Activated CD4-positive, alpha-beta T cell treated with anti-CD3 and anti-CD28 coated beads, Interleukin-2, amount 10 ng/mL, durations not matched to agents 7 days and 5 days (primary cell): ENCODE data around the gene RAD51B. TPM values are rescaled to one million over a fixed set of nuclear protein-coding genes. Genes with fewer than 3 reads are reported as not detected.
A peak's percentile ranks its signal among the peaks of the same experiment; 100 is the strongest.

Experiments used
- CTCF ChIA-PET: fragments of 350-600 bp; sonication (Branson Sonifier 250); formaldehyde crosslinking; loops from one replicate; lab custom pipeline; 2021; ENCODE audit warnings: antibody characterized with exemption; lab: Charles Lee
- POLR2A ChIA-PET: fragments of 350-600 bp; sonication (Branson Sonifier 250); formaldehyde crosslinking; loops from one replicate; lab custom pipeline; 2021; ENCODE audit warnings: antibody characterized with exemption; lab: Charles Lee
- DNase-seq: peaks from one replicate; pipeline ENCODE4 v3.0.0-alpha.2; 2020
- H3K27ac Mint-ChIP-seq: one replicate; pipeline ENCODE4 v1.8.0; 2021; ENCODE audit warnings: mild to moderate bottlenecking, moderate library complexity, mixed read lengths
- H3K27me3 Mint-ChIP-seq: one replicate; pipeline ENCODE4 v1.8.0; 2021; ENCODE audit warnings: mixed read lengths
- H3K36me3 Mint-ChIP-seq: one replicate; pipeline ENCODE4 v1.8.0; 2021; ENCODE audit warnings: low read depth, mixed read lengths
- H3K4me1 Mint-ChIP-seq: one replicate; pipeline ENCODE4 v1.8.0; 2021; ENCODE audit warnings: mixed read lengths
- H3K4me3 Mint-ChIP-seq: one replicate; pipeline ENCODE4 v1.8.0; 2021; ENCODE audit warnings: mild to moderate bottlenecking, moderate library complexity, mixed read lengths
- H3K9me3 Mint-ChIP-seq: one replicate; pipeline ENCODE4 v1.8.0; 2021; ENCODE audit warnings: mixed read lengths
- total RNA-seq, 2 experiments: library from RNA; stranded (reverse); gene quantifications; one replicate each; pipeline ENCODE4 v1.2.3, GENCODE V29; 2021

RAD51B gene
- total RNA-seq, 2 experiments from 2014 or later = 20.6 to 30.3 TPM

DNA sequence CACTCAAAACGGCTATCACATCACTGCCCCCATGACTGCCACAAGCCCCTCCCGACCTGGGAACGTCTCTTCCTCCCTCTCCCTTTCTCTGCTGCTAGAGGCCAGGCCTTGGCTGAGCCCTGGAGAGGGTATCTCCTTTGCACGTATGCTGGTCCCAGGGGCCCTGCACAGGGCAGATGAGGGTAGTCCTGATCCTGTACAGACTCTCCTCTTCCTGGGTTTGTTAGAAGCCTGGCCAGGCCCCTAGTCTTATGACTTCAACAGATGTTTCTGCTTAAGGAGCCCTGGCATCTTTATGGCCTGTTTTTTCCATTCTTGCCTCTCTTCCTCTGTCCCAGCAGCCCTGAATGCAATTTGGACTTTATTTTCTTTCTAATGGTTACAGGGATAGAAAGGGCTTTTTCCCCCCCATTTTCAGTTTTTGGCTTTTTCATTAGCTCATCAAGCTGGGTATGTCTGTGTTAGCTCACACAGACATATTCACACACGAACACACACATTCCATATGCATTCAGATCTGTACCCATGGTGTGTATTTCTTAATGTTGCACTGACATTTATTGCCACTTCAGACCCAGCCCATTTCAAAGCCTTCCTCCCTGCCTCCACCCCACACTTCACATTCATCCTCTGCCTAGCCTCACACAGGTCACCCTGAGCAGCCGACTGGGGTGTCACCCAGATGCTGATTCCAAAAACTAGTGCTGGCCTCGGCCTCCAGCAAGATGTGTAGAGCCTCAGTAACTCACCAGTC is 770.0 kb downstream of the RAD51B start:
- no peak overlapping the region for H3K27ac Mint-ChIP-seq
- H3K9me3 Mint-ChIP-seq = no peaks in the 10 kb centered on the region
- no peak for DNase-seq
- POLR2A ChIA-PET = no interaction called here
- CTCF ChIA-PET = interaction anchor here (1.1 to 1.2 kb wide), 2 partner anchors 10 to 40 kb away, joined by 3 to 5 read pairs; no protein-coding TSS in a partner anchor
- no peak overlapping the region for H3K4me3 Mint-ChIP-seq
- peaks cover 2% of the 10 kb centered on the region for H3K36me3 Mint-ChIP-seq
- H3K27me3 Mint-ChIP-seq = no peaks in the 10 kb centered on the region
- peaks cover 12% of the 10 kb centered on the region for H3K4me1 Mint-ChIP-seq

DNA sequence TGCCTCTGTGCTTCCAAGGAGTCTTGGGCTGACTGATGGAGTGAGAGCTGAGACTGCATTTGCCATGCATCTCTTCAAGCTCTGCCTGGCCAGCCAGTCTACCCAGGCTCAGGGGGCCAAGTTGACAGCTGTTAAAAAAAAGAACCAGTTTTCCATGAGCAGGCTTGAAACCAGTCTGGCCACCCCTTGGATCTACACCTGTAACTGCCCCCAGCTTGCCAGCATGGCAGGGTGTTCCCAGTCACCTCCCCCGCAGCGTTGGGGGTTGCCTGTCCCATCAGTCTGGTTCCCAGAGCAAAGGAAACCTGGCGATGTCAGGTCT is 770.6 kb downstream of the RAD51B start:
- no peak for DNase-seq
- no peak overlapping the region for H3K4me3 Mint-ChIP-seq
- no peak overlapping the region for H3K27ac Mint-ChIP-seq
- H3K36me3 Mint-ChIP-seq = peaks cover 2% of the 10 kb centered on the region
- POLR2A ChIA-PET = no interaction called here
- CTCF ChIA-PET = interaction anchor here (1.2 kb wide), 1 partner anchor 40 kb away, joined by 3 read pairs; no protein-coding TSS in a partner anchor
- no peaks in the 10 kb centered on the region for H3K9me3 Mint-ChIP-seq
- H3K4me1 Mint-ChIP-seq = peaks cover 13% of the 10 kb centered on the region
- H3K27me3 Mint-ChIP-seq = no peaks in the 10 kb centered on the region

DNA sequence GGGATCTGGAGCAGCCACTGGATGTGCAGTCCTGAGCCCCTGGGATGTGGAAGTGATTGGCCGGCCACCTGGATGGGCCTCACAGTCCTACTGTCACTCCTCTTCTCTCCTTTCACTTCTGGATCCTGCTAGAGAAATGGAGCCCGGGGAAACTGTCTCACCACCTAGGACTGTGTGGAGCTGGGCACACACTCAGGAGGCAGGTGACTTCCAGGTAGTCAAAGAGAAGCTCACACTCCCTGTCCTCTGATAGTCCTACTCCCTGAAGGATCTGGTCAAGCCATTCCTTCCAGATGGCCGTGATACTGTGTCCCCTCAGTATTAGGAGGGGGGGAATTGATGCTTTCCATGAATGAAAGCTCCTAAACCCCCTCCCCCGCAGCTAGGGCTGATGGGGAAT is 772.2 kb downstream of the RAD51B start:
- Mint-ChIP-seq H3K36me3 (peaks cover 2% of the 10 kb centered on the region), H3K27me3 (no peaks in the 10 kb centered on the region), H3K4me3 (no peak overlapping the region), H3K4me1 (peaks cover 13% of the 10 kb centered on the region), H3K27ac (no peak overlapping the region), H3K9me3 (no peaks in the 10 kb centered on the region)
- no peak for DNase-seq
- CTCF ChIA-PET = no interaction called here
- POLR2A ChIA-PET = no interaction called here

DNA sequence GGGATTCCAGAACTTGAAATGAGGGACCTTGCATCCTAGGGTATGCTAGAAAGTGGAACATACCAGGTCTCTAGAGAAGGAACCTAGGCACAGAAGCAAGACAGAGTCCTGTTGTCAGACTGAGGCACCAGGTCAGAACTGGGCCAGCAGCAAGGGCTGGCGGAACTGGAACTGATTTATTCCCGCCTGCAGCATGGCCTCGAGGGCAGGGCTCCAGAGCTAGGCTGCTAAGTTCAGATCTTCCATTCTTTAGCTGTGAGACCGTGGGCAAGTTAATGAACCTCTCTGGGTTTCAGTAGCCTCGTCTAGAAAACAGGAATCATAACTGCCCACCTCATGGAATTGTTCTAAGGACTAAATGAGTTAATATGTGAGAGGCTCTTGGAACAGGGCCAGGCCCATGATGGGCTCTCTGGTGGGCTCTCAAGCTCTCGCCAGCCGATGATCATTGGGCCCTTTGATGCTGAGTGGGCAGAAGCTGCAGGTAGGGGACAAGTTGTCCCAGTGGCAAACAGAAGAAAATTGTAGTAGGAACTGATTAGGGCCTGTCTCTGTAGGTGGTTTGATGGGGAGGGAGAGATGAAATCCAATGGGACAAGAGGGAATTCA is 773.5 kb downstream of the RAD51B start:
- Mint-ChIP-seq H3K9me3 (peaks cover 4% of the 10 kb centered on the region), H3K36me3 (peaks cover 2% of the 10 kb centered on the region), H3K27me3 (no peaks in the 10 kb centered on the region), H3K4me3 (no peak overlapping the region), H3K27ac (no peak overlapping the region), H3K4me1 (peaks cover 13% of the 10 kb centered on the region)
- ChIA-PET CTCF (no interaction called here), POLR2A (no interaction called here)
- no peak for DNase-seq

DNA sequence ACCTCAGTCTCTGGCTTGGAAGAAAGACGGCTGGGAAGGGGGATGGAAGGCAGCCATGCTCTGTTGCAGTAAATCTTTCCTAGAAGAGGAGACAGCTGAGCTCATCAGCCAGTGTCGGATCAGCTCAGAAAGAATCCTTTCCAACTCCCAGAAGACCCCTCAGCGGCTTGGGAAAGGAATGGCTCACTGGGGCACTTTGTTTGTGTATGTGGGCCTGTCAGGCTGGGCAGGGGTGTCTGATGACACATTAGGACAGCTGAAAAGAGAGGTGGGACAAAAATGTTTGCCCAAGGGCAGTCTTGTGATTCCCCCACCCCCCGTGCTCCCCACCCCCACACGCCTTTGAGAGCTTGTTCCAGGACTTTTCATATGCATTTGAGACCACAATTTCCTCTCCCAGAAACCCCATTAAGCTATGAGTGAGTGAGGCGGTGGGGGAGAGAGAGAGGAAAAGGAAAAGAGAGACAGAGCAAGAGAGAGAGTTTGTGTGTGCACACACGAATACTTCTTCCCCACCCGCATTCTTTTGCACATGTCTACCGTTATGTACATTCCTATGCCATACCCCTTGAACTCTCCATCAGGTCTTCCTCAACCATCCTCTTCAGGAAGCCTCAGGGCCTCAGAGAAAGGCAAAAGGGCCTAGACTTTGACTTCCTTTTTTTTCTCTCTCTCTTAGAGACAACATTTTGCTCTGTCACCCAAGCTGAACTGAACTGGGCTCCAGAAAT is 774.4 kb downstream of the RAD51B start:
- no peaks in the 10 kb centered on the region for H3K27me3 Mint-ChIP-seq
- CTCF ChIA-PET = interaction anchor here (0.6 to 1.2 kb wide), 2 partner anchors 11 to 778 kb away, joined by 4 read pairs; partner anchors contain the start of gene ZFYVE26
- H3K36me3 Mint-ChIP-seq = peaks cover 2% of the 10 kb centered on the region
- peaks cover 13% of the 10 kb centered on the region for H3K4me1 Mint-ChIP-seq
- H3K4me3 Mint-ChIP-seq = no peak overlapping the region
- no peak for DNase-seq
- peaks cover 4% of the 10 kb centered on the region for H3K9me3 Mint-ChIP-seq
- peak overlapping the region; percentile 78 for H3K27ac Mint-ChIP-seq
- POLR2A ChIA-PET = no interaction called here

DNA sequence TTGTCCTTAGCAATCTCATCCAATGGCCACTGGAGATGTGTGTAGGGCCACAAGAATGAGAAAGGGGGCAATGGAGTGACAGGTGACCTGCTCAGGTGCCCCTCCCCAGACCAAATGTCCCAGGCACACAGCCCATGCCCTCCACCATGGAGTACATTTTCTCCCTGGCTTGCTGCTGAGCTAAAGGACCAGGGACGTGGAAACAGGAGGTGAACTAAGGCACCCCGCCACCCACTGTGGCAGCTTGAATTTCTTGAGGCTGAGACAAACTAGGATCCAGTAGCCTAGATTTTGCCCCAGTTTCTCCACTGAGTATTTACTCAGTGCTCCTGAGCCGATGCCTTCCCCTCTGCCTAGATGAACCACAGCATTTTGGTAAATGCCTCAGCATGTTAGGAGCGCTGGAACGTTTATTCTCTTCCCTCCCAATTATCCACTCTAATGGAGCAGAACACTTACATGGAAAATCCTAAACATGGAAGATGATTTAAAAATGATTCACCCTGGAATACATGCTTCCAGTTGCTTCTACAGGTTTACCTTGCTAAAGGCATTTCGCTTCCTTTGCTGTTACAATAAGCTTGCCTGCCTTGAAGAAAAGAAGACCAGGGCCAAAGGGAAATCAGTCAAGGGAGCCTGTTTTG is 775.3 kb downstream of the RAD51B start:
- H3K27ac Mint-ChIP-seq = no peak overlapping the region
- peaks cover 2% of the 10 kb centered on the region for H3K36me3 Mint-ChIP-seq
- H3K4me1 Mint-ChIP-seq = peaks cover 13% of the 10 kb centered on the region
- CTCF ChIA-PET = interaction anchor here (1.2 kb wide), 1 partner anchor 12 kb away, joined by 4 read pairs; no protein-coding TSS in a partner anchor
- no peak for DNase-seq
- no peak overlapping the region for H3K4me3 Mint-ChIP-seq
- peaks cover 4% of the 10 kb centered on the region for H3K9me3 Mint-ChIP-seq
- H3K27me3 Mint-ChIP-seq = no peaks in the 10 kb centered on the region
- POLR2A ChIA-PET = no interaction called here

DNA sequence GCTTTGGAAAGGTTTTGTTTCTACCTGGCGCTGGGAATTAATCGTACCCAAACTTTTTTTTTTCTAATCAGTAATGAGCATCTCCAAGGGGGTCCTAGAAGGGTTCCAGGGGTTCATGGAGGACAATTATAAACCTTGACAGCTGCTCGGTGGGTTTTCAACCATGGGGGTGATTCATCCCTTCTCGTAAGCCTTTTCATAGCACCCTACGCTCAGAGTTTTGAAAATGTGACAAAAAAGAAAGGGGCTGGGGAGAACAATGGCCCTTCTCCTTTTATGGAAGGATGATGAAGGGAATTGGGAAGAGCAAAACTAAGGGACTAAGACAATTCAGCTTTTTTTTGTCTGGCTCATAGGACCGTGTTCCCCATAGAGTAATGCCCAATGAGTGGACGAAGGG is 776.6 kb downstream of the RAD51B start:
- ChIA-PET CTCF (interaction anchor here (1.2 to 1.7 kb wide), 3 partner anchors 16 to 29 kb away, joined by 3 to 7 read pairs (median 5); no protein-coding TSS in a partner anchor), POLR2A (no interaction called here)
- Mint-ChIP-seq H3K4me1 (peaks cover 13% of the 10 kb centered on the region), H3K36me3 (peaks cover 2% of the 10 kb centered on the region), H3K27ac (no peak overlapping the region), H3K9me3 (peaks cover 4% of the 10 kb centered on the region), H3K4me3 (no peak overlapping the region), H3K27me3 (no peaks in the 10 kb centered on the region)
- DNase-seq = no peak

DNA sequence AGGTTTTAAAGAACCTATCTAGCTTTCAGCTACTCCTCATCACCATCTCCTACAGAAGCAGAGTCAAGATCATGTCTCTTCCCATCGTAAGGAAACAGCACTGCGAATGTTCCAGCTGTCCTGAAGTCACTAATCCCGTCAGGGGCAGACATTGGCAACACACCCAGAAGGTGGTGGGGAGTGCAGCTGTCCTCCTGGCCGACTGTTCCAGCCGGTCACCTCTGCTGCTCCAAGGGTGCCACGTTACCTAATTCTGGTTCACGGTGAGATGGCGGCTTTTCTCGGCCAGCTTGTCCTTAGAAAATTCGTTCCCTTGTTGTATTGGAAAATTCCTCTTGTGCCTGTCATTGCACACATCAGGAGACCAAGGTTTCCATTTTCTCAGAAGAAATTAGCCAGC is 777.1 kb downstream of the RAD51B start:
- DNase-seq = no peak
- Mint-ChIP-seq H3K27me3 (no peaks in the 10 kb centered on the region), H3K36me3 (peaks cover 2% of the 10 kb centered on the region), H3K9me3 (peaks cover 4% of the 10 kb centered on the region), H3K4me3 (no peak overlapping the region), H3K4me1 (peaks cover 13% of the 10 kb centered on the region), H3K27ac (no peak overlapping the region)
- ChIA-PET CTCF (interaction anchor here (1.2 to 1.7 kb wide), 3 partner anchors 15 to 28 kb away, joined by 3 to 7 read pairs (median 5); no protein-coding TSS in a partner anchor), POLR2A (no interaction called here)

DNA sequence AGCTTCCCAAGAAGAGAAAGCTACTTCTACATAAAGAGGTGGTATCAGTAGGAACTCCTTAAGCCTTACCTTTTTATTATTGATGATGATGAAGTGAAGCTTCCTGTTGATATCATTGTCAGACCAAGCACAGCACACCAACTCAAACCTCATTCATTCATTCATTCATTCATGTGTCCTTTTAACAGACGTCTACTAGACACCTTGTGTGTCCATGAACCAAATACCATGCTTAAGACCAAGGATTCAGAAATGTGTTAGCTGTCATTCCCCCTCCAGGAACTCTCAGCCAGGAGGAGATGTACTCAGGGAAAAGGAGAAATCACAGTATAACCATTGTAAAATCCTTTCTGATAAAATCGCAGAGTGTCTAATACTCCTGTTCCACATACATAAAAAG is 778.5 kb downstream of the RAD51B start:
- CTCF ChIA-PET = interaction anchor here (0.6 kb wide), 1 partner anchor 62 kb away, joined by 3 read pairs; no protein-coding TSS in a partner anchor
- POLR2A ChIA-PET = no interaction called here
- no peak overlapping the region for H3K27ac Mint-ChIP-seq
- peaks cover 2% of the 10 kb centered on the region for H3K36me3 Mint-ChIP-seq
- H3K4me1 Mint-ChIP-seq = peaks cover 13% of the 10 kb centered on the region
- no peaks in the 10 kb centered on the region for H3K27me3 Mint-ChIP-seq
- H3K9me3 Mint-ChIP-seq = peaks cover 4% of the 10 kb centered on the region
- H3K4me3 Mint-ChIP-seq = no peak overlapping the region
- no peak for DNase-seq

DNA sequence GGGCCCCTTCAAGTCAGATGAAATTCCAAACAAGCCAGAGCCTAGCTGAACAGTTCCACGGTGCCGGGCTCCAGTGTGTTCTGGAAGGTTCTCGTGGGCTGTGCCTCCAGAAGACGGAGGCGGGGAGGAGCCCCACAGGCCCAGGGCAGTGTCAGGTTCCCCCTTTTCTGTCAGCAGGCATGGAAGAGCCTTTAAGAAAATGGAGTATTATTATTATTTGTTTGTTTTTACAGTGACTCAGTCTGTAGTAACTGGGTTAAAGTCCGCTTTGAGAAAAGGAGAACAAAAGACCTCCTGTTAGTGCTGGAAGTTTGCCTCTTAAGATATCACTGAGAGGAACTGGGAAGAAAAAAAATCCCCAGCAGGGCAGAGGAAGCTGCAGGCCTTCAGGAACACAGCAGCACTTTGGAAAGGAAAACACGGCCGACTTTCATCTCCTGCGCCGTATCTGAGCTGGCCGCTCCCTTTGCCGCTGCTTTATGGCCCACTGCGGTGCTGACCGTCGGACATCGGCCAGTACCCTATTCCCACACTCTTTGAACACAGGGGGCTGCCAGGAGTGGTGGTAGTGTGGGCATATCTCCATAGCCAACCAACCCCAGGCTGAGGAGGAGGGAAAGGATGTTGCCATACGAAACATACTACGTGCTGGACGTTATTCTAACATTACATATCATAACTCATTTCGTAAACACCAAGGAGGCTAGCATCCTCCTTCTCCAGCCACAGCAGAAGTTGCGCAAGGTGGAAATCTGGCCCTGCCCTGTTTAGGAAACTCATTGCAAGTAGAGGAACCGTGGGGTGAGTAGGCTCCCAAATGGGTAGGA is 779.3 kb downstream of the RAD51B start:
- Mint-ChIP-seq H3K27ac (no peak overlapping the region), H3K4me3 (no peak overlapping the region), H3K9me3 (peaks cover 4% of the 10 kb centered on the region), H3K36me3 (peaks cover 2% of the 10 kb centered on the region), H3K4me1 (peaks cover 9% of the 10 kb centered on the region), H3K27me3 (no peaks in the 10 kb centered on the region)
- DNase-seq = no peak
- ChIA-PET POLR2A (no interaction called here), CTCF (interaction anchor here (0.9 kb wide), 1 partner anchor 10 kb away, joined by 5 read pairs; no protein-coding TSS in a partner anchor)

DNA sequence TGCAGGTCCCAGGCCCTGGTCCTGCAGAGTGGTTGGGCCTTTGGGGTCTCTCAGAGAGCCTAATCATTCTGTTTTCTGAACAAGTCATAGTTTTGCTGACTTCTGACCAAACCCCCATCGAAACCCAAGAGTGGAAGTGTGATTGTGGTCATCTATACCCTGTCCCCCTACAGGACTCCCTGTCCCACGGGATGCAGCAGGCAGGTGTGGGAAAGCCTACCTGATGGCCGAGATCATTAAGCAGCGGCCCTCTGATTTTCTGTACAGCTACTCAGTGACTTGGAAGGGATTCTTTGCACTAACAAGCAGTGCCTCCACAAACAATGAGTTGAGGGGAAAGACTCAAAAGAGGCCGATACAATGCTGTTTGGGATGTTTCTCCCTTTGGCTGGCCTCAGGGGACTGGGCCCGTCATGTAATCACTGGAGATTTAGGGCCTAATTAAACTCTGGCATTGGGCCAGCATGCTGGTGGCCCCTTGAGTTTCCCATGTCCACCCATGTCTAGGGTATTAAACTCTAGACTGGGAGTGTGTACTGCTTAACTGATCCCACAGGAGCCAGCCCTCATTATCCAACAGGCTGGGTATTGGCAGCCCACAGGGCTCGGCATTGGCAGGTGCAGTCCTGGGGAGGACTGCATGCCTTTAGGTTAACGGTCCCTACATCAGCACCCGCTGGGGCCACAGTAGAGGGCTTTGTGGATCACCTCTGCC is 780.5 kb downstream of the RAD51B start:
- ChIA-PET POLR2A (no interaction called here), CTCF (interaction anchor here (0.9 kb wide), 1 partner anchor 11 kb away, joined by 5 read pairs; no protein-coding TSS in a partner anchor)
- Mint-ChIP-seq H3K27ac (no peak overlapping the region), H3K36me3 (no peaks in the 10 kb centered on the region), H3K4me1 (peaks cover under 1% of the 10 kb centered on the region), H3K4me3 (no peak overlapping the region), H3K27me3 (no peaks in the 10 kb centered on the region), H3K9me3 (peaks cover 8% of the 10 kb centered on the region)
- no peak for DNase-seq
